ES-I3 (cell line): ENCODE measurements around the gene ELN.
"Not testable (repeated sequence)": the region's sequence is repeated elsewhere in the genome, so short reads cannot be mapped to it uniquely, and the experiment has no call there.

ENCODE experiments used
- H3K36me3 ChIP-seq: 2 replicates; pipeline ENCODE4 v1.6.1; 2013; ENCODE audit warnings: mild to moderate bottlenecking, low read length, control low read depth, moderate library complexity; ENCODE audit not compliant: insufficient read depth
- H3K4me1 ChIP-seq: 2 replicates; pipeline ENCODE4 v1.6.1; 2013; ENCODE audit warnings: mild to moderate bottlenecking, control low read depth, low read length; ENCODE audit not compliant: insufficient read depth
- H3K9ac ChIP-seq: 2 replicates; pipeline ENCODE4 v1.6.1; 2013; ENCODE audit warnings: low read depth, mild to moderate bottlenecking, low read length, moderate library complexity
- H3K9me3 ChIP-seq: 2 replicates; pipeline ENCODE4 v1.6.1; 2013; ENCODE audit warnings: mild to moderate bottlenecking, low read length, moderate library complexity; ENCODE audit not compliant: control insufficient read depth, insufficient read depth

Gene ELN

DNA sequence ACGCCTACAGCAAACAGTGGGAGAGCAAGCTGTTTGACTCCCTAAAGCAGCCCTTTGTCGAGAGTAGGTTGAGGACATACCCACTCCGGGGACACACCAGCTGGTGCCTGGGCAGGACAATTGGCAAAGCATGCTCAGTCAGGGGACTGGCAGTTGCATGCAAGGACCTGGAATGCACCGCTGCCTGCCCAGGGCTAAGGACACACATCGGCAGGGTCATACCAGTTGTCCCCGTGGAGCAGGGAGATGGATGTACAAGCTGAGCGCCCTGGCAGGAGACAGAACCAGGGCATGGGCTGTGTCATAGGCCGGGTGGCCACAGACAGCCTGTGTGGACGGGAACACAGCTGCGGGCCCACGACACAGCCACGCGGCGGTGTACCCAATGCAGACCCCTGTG lies 18.3 kb upstream of the ELN start:
- Histone ChIP-seq H3K9me3 (no peaks in the 10 kb centered on the region), H3K4me1 (no peaks in the 10 kb centered on the region), H3K9ac (no peak overlapping the region), H3K36me3 (no peaks in the 10 kb centered on the region)

DNA sequence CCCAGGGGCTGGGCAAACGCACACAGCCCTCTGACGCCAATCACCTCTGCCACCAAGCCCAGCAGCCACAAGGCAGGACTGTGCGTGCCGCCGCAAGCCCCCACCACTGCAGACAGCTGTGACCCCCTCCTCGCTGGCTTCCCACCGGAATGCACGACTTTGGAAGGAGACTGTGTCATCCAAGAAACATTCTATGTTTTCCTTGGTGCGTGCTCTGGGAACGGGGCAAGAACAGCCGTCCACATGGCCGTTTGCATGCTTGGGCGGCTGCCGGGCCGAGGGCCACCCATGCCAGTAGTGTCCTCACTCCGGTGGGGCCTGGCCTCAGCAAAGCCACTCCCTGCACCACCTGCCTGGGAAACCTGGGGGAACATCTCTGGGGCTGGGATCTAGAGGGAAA lies 17.6 kb upstream of the ELN start:
- no peaks in the 10 kb centered on the region for H3K36me3 ChIP-seq
- H3K9me3 ChIP-seq: no peaks in the 10 kb centered on the region
- H3K9ac ChIP-seq: no peak overlapping the region
- H3K4me1 ChIP-seq: no peaks in the 10 kb centered on the region

DNA sequence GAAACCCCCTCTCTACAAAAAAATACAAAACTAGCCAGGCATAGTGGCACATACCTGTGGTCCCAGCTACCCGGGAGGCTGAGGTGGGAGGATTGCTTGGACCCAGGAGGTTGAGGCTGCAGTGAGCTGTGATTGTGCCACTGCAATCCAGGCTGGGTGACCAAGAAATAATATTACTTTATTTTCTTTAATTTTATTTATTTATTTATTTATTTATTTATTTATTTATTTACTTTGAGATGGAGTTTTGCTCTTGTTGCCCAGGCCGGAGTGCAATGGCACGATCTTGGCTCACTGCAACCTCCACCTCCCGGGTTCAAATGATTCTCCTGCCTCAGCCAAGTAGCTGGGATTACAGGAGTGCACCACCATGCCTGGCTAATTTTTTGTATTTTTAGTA lies 16.6 kb upstream of the ELN start:
- H3K9me3 ChIP-seq, H3K36me3 ChIP-seq, H3K9ac ChIP-seq, H3K4me1 ChIP-seq: not testable (repeated sequence)

DNA sequence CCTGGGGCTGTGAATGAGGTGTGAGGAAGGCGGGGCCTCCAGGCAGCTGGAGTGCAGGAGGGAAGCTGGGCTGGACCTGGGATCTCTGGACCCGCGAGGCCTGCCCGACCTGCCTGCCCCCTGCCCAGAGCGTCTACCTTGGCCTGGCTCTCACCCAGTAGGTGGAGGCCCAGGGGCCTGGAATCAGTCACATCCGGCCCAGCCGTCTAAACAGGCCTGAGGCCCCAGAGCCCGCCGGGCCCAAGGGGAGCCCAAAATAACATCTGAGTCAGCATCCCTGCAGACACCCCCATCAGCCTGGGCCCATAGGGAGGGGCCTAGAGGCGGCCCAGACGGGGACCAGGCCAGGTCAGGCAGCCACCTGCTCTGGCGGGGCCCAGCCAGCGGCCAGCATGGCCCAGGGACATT lies 15.1 kb upstream of the ELN start:
- Histone ChIP-seq H3K9ac (no peak overlapping the region), H3K36me3 (no peaks in the 10 kb centered on the region), H3K9me3 (no peaks in the 10 kb centered on the region), H3K4me1 (no peaks in the 10 kb centered on the region)

- H3K4me1 ChIP-seq: no peaks in the 10 kb centered on the region
- no peaks in the 10 kb centered on the region for H3K36me3 ChIP-seq
- no peak overlapping the region for H3K9ac ChIP-seq
- no peaks in the 10 kb centered on the region for H3K9me3 ChIP-seq
Measured at GRCh38 chr7:74013539-74014272, 14.3 kb upstream of the ELN start.

DNA sequence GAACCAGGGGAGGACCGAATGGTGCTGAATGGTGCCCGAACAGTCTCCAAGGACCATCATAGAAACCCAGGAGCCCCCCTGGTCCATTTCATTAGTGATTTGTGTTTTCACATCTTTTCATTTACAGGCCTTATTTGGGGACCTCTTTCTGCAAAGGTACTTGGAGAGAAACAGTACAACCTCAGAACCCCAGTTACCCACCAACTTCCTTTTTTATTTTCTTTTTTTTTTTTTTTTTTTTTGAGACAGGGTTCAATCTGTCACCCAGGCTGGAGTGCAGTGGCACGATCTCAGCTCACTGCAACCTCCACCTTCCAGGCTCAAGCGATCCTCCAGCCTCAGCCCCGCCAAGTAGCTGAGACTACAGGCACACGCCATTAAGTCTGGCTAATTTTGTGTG lies 13.0 kb upstream of the ELN start:
- Histone ChIP-seq H3K9ac (no peak overlapping the region), H3K9me3 (no peaks in the 10 kb centered on the region), H3K4me1 (no peaks in the 10 kb centered on the region), H3K36me3 (no peaks in the 10 kb centered on the region)

GRCh38 chr7:74015670-74016069 lies 12.3 kb upstream of the ELN start:
- no peaks in the 10 kb centered on the region for H3K4me1 ChIP-seq
- no peak overlapping the region for H3K9ac ChIP-seq
- H3K36me3 ChIP-seq: no peaks in the 10 kb centered on the region
- no peaks in the 10 kb centered on the region for H3K9me3 ChIP-seq

- H3K9me3 ChIP-seq: no peaks in the 10 kb centered on the region
- no peaks in the 10 kb centered on the region; the same call in 1 of the 2 replicates for H3K4me1 ChIP-seq
- no peaks in the 10 kb centered on the region for H3K36me3 ChIP-seq
- no peak overlapping the region for H3K9ac ChIP-seq
Measured at GRCh38 chr7:74017125-74017524, 10.8 kb upstream of the ELN start.

DNA sequence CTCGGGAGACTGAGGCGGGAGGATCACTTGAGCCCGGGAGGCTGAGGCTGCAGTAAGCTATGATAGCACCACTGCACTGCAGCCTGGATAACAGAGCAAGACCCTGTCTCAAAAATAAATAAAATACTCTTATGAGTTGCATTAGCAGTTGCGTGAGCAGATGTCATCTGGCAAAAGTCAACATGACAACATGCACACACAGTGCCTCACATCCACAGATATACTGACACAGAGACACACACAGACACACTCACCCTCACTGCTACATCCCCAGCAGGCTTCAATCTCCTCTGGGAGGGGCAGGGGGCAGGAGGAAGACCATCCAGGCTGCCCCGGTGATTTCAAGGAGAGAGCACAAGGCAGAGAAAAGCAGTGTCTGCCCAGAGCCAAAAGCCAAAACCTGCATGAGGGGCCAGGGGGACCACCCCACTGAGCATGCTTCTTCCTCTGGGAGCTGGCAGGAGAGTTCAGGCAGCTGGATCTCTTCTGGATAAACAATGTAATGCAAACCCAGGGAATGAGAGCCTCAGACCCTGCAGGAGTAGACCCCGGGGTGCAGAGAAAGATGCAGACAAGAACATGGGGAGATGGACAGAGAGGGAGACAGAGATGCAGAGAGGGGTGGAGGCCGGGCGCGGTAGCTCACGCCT lies 9.6 kb upstream of the ELN start:
- Histone ChIP-seq H3K4me1 (peaks cover 7% of the 10 kb centered on the region), H3K36me3 (no peaks in the 10 kb centered on the region), H3K9ac (no peak overlapping the region), H3K9me3 (no peaks in the 10 kb centered on the region)

- Histone ChIP-seq H3K36me3 (no peaks in the 10 kb centered on the region), H3K4me1 (peaks cover 9% of the 10 kb centered on the region), H3K9me3 (no peaks in the 10 kb centered on the region), H3K9ac (no peak overlapping the region)
Measured at GRCh38 chr7:74019149-74019548, 8.8 kb upstream of the ELN start.

- Histone ChIP-seq H3K9ac (no peak overlapping the region), H3K36me3 (no peaks in the 10 kb centered on the region), H3K4me1 (peaks cover 9% of the 10 kb centered on the region), H3K9me3 (no peaks in the 10 kb centered on the region)
Measured at GRCh38 chr7:74020390-74020789, 7.6 kb upstream of the ELN start.

GRCh38 chr7:74021546-74022320 lies 6.2 kb upstream of the ELN start:
- Histone ChIP-seq H3K36me3 (no peaks in the 10 kb centered on the region), H3K9ac (no peak overlapping the region), H3K4me1 (peaks cover 9% of the 10 kb centered on the region), H3K9me3 (no peaks in the 10 kb centered on the region)

DNA sequence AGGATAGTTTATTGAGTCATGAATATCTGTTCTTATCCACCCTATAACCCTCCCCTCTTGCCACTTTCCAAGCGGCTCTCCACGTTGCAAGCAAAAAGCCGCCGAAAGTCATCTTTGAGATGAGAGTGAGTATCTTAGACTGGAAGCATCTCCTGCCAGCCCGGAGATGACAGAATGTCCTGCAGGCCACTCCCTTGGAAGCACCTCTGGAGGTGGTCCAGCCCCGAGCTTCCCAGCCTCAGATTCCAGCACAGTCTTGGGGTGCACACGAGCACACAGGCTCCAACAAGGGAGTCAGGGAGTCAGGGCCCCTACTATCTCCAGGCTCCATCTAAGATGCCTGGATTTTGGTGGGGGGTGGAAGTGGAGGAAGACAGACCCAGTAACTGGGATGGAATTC lies 5.5 kb upstream of the ELN start:
- Histone ChIP-seq H3K9me3 (no peaks in the 10 kb centered on the region), H3K36me3 (no peaks in the 10 kb centered on the region), H3K9ac (no peak overlapping the region), H3K4me1 (peaks cover 9% of the 10 kb centered on the region)

DNA sequence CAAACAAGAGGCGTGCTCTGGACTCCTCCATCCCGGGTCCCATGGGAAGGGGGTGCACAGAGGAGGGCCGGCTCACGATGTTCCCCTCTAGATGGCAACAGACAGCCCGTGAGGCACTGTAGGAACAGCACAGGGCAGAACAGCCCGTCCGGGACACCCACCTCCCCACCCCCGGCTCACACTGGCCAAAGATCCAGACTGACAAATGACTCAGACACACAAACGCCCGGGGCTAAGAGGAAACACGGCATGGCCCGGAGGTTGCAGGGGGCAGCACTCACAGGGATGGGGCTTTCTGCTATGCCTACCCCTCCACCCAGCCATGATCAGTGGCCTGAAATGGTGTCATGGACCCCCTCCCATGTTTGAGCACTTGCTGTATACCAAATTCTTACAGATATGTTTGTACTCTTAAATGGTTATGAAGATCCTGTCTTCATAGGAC lies 4.9 kb upstream of the ELN start:
- H3K9me3 ChIP-seq: no peaks in the 10 kb centered on the region
- no peaks in the 10 kb centered on the region for H3K36me3 ChIP-seq
- H3K4me1 ChIP-seq: peaks cover 9% of the 10 kb centered on the region
- no peak overlapping the region for H3K9ac ChIP-seq

DNA sequence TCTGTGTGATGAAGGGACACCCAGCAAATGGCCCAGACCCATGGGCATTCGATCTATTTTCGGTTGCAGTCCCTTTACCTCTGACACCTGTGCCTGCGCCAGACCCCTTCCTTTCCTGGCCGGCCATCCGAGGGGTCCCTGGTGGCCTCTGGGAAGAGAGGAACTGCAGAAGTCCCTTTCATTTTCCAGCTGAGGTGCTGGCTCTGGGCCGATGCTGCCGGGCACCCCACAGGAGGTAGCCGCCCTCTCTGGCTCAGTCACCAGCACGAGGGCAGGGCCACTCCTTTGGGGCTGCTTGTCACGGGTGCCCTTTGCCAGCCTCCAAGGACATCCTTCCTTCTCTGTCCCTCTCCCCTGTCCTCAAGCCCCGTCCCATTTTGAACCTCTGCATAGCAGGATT lies 4.2 kb upstream of the ELN start:
- Histone ChIP-seq H3K9me3 (no peaks in the 10 kb centered on the region), H3K36me3 (no peaks in the 10 kb centered on the region), H3K4me1 (peaks cover 14% of the 10 kb centered on the region), H3K9ac (no peak overlapping the region)
